Natural killer cell (primary cell): ENCODE results near the gene TRH. TPM values are rescaled to one million over a fixed set of nuclear protein-coding genes. Genes with fewer than 3 reads are reported as not detected.

Source experiments
- ATAC-seq, 3 donors: fragments of 150-1000 bp in 2 of 3; fragments of 200-7000 bp in 1 of 3; cut with Tn5 transposase; 1 replicate in 1 of 3; 2 replicates in 2 of 3; pipeline ENCODE4 v1.10.0; 2021; ENCODE audit warnings: mild to moderate bottlenecking in 2 of 3, moderate library complexity in 2 of 3
- DNase-seq, 2 donors: peaks; one replicate each; pipeline versions ENCODE4 v3.0.0 to v3.0.0-alpha.2; 2013 to 2021; ENCODE audit warnings: mixed read lengths in 1 of 2
- H3K27ac ChIP-seq: one replicate; pipeline ENCODE4 v1.5.1; 2013; ENCODE audit warnings: mild to moderate bottlenecking, low read length
- H3K27me3 ChIP-seq: one replicate; pipeline ENCODE4 v1.6.1; 2013; ENCODE audit warnings: low read length; ENCODE audit not compliant: control insufficient read depth, insufficient read depth
- H3K36me3 ChIP-seq: one replicate; pipeline ENCODE4 v1.6.1; 2013; ENCODE audit warnings: low read length; ENCODE audit not compliant: control insufficient read depth, insufficient read depth
- H3K4me1 ChIP-seq: one replicate; pipeline ENCODE4 v1.6.1; 2013; ENCODE audit warnings: low read length; ENCODE audit not compliant: control insufficient read depth, insufficient read depth
- H3K4me3 ChIP-seq: one replicate; pipeline ENCODE4 v1.5.1; 2013; ENCODE audit warnings: low read length
- H3K9me3 ChIP-seq: one replicate; pipeline ENCODE4 v1.6.1; 2013; ENCODE audit warnings: low read length; ENCODE audit not compliant: control insufficient read depth, insufficient read depth
- H3K27ac Mint-ChIP-seq, 2 donors: one replicate each; pipeline ENCODE4 v1.8.0; 2022; ENCODE audit warnings: mild to moderate bottlenecking in 2 of 2, mixed read lengths in 2 of 2, moderate library complexity in 1 of 2
- H3K27me3 Mint-ChIP-seq, 2 donors: one replicate each; pipeline ENCODE4 v1.8.0; 2022; ENCODE audit warnings: low read depth in 2 of 2, mixed read lengths in 2 of 2
- H3K36me3 Mint-ChIP-seq: one replicate; pipeline ENCODE4 v1.8.0; 2022; ENCODE audit warnings: mixed read lengths
- H3K4me1 Mint-ChIP-seq, 2 donors: one replicate each; pipeline ENCODE4 v1.8.0; 2022; ENCODE audit warnings: mixed read lengths in 2 of 2
- H3K4me3 Mint-ChIP-seq: one replicate; pipeline ENCODE4 v1.8.0; 2022; ENCODE audit warnings: mild to moderate bottlenecking, moderate library complexity, mixed read lengths
- H3K9me3 Mint-ChIP-seq, 2 donors: one replicate each; pipeline ENCODE4 v1.8.0; 2022; ENCODE audit warnings: mixed read lengths in 2 of 2
- CTCF ChIP-seq: fragments of 200-600 bp; IDR thresholded peaks from one replicate; pipeline ENCODE4 v1.8.0; 2022; ENCODE audit warnings: antibody characterized with exemption
- WGBS: methylation state at CpG from one replicate; pipeline ENCODE4 v1.1.7; 2013; ENCODE audit warnings: missing lambda C conversion rate; ENCODE audit not compliant: insufficient coverage; 5-methylcytosine and 5-hydroxymethylcytosine counted together
- intact Hi-C: fragments of 100-400 bp; cut with micrococcal nuclease; formaldehyde crosslinking; loops from one replicate; pipeline ENCODE4 v1.14.2; 2022
- total RNA-seq, 4 donors: library from RNA; stranded (reverse); fragments of 120-200 nt in 1 of 4; gene quantifications; one replicate each; pipeline versions ENCODE4 v1.2.3 to v1.2.4, GENCODE V29; 2013 to 2022

Gene TRH
- not detected for total RNA-seq
- total RNA-seq (2013) = not detected

GRCh38 chr3:129974564-129974832, at the start of gene TRH:
TSS of gene TRH (plus strand) at chr3:129974720. CDS start at chr3:129975817, 1,097 bp downstream.
- peak in 1 of 3 donors; percentile 28 for ATAC-seq
- intact Hi-C loops = no loop called here
- peaks cover 41 to 55% of the 10 kb centered on the region in 2 donors for H3K27me3 Mint-ChIP-seq

GRCh38 chr3:129927072-129927471, 47.4 kb upstream of the TRH start:
- intact Hi-C loops = no loop called here

More at GRCh38 chr3:129974564-129974832, at the start of gene TRH:
- no peak within 1 kb of the TSS for H3K27ac Mint-ChIP-seq
- DNase-seq = no peak
- H3K4me3 Mint-ChIP-seq = peak within 1 kb of the TSS; percentile 63
- H3K9me3 Mint-ChIP-seq = no peaks in the 10 kb centered on the region
- Histone ChIP-seq H3K27me3 (peaks cover 21% of the 10 kb centered on the region), H3K9me3 (no peaks in the 10 kb centered on the region), H3K4me1 (peaks cover 13% of the 10 kb centered on the region), H3K4me3 (no peak within 1 kb of the TSS), H3K27ac (no peak within 1 kb of the TSS), H3K36me3 (no peaks in the 10 kb centered on the region)
- WGBS = under 1% methylated on average over 30 of the region's 30 CpGs
- no peaks in the 10 kb centered on the region for H3K36me3 Mint-ChIP-seq
- H3K4me1 Mint-ChIP-seq = peaks cover 0 to 6% of the 10 kb centered on the region in 2 donors
- TF ChIP-seq CTCF = no peak

GRCh38 chr3:129929383-129929782, 45.1 kb upstream of the TRH start:
- Histone ChIP-seq H3K4me1 (peaks cover 2% of the 10 kb centered on the region), H3K27ac (no peak overlapping the region), H3K27me3 (no peaks in the 10 kb centered on the region), H3K36me3 (no peaks in the 10 kb centered on the region), H3K9me3 (peaks cover 3% of the 10 kb centered on the region), H3K4me3 (no peak overlapping the region)
- peaks cover 6% of the 10 kb centered on the region for H3K36me3 Mint-ChIP-seq
- WGBS = 82% methylated on average over 1 of the region's 1 CpG
- peaks cover 4 to 8% of the 10 kb centered on the region in 2 donors for H3K9me3 Mint-ChIP-seq
- no peak overlapping the region for H3K4me3 Mint-ChIP-seq
- H3K27me3 Mint-ChIP-seq = peaks cover 8 to 15% of the 10 kb centered on the region in 2 donors
- TF ChIP-seq CTCF = no peak
- no peak overlapping the region for H3K27ac Mint-ChIP-seq
- H3K4me1 Mint-ChIP-seq = peaks cover 0 to 2% of the 10 kb centered on the region in 2 donors
- no peak for ATAC-seq
- no peak for DNase-seq
- intact Hi-C loops = no loop called here

More at GRCh38 chr3:129927072-129927471, 47.4 kb upstream of the TRH start:
- Mint-ChIP-seq H3K27me3 (peaks cover 11 to 19% of the 10 kb centered on the region in 2 donors), H3K9me3 (peaks cover 4 to 8% of the 10 kb centered on the region in 2 donors), H3K4me1 (no peaks in the 10 kb centered on the region), H3K36me3 (peaks cover 6% of the 10 kb centered on the region), H3K4me3 (no peak overlapping the region), H3K27ac (no peak overlapping the region)
- no peak for TF ChIP-seq CTCF
- H3K27me3 ChIP-seq = no peaks in the 10 kb centered on the region
- WGBS = 94% methylated on average over 4 of the region's 5 CpGs
- H3K4me3 ChIP-seq = no peak overlapping the region
- H3K9me3 ChIP-seq = peaks cover 3% of the 10 kb centered on the region
- DNase-seq (no peak), ATAC-seq (no peak)
- H3K27ac ChIP-seq = no peak overlapping the region
- no peaks in the 10 kb centered on the region for H3K4me1 ChIP-seq
- H3K36me3 ChIP-seq = no peaks in the 10 kb centered on the region

- Mint-ChIP-seq H3K9me3 (peaks cover 2 to 6% of the 10 kb centered on the region in 2 donors), H3K4me1 (peaks cover 11 to 17% of the 10 kb centered on the region in 2 donors), H3K27me3 (peaks cover 3 to 10% of the 10 kb centered on the region in 2 donors), H3K36me3 (peaks cover 6% of the 10 kb centered on the region), H3K27ac (no peak overlapping the region), H3K4me3 (no peak overlapping the region)
- Histone ChIP-seq H3K4me1 (peaks cover 8% of the 10 kb centered on the region), H3K27me3 (no peaks in the 10 kb centered on the region), H3K4me3 (no peak overlapping the region), H3K9me3 (peaks cover 3% of the 10 kb centered on the region), H3K36me3 (no peaks in the 10 kb centered on the region), H3K27ac (no peak overlapping the region)
- WGBS = 87% methylated on average over 4 of the region's 4 CpGs
- no peak for TF ChIP-seq CTCF
- intact Hi-C loops = no loop called here
- no peak for DNase-seq
- no peak for ATAC-seq
These were observed 41.0 kb upstream of the TRH start for GRCh38 chr3:129933471-129933870.
